ENCODE measurements around the gene DHRS12.
A peak's percentile ranks its signal among the peaks of the same experiment; 100 is the strongest.

The DHRS12 gene

GRCh38 chr13:51822106-51822815, 18.3 kb upstream of the DHRS12 start:
- peak overlapping the region; percentile 97 for H3K27ac ChIP-seq
- peaks cover 100% of the 10 kb centered on the region in 2 experiments for H3K4me1 ChIP-seq (ENCODE audit: control insufficient read depth in 1 of 2, insufficient read depth in 1 of 2, low read depth in 1 of 2, low read length in 1 of 2)
- H3K4me3 ChIP-seq (ENCODE audit: low read depth in 1 of 2, low read length in 1 of 2), result peak overlapping the region; percentile 51 to 56

DNA sequence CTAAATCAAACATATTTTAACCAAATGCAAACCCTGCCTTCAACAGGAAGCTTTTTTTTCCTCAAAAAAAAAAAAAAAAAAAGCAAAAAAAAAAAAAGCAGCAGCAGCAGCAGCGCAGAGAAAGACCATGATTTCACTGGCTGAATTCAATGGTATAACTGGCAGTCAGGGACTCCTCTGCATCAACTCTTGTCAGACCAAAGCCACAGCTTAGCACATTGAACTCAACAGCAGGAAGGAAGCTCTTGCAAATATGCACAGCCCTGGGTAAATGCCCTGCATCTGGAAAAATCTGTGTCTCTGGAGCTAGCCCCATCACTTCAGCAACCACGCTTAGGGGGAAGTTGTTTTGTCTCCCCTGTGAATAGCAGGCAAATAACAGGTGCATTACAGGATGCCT, 17.6 kb upstream of the DHRS12 start:
- no peak for TF ChIP-seq CTCF (IDR thresholded peaks at IDR 0.05)
- Histone ChIP-seq H3K27ac (peak overlapping the region; percentile 97), H3K4me3 (ENCODE audit: low read depth in 1 of 2, low read length in 1 of 2) (peak overlapping the region; percentile 51 to 56), H3K4me1 (ENCODE audit: control insufficient read depth in 1 of 2, insufficient read depth in 1 of 2, low read depth in 1 of 2, low read length in 1 of 2) (peaks cover 100% of the 10 kb centered on the region in 2 experiments), H3K36me3 (no peaks in the 10 kb centered on the region), H3K27me3 (no peaks in the 10 kb centered on the region), H3K9me3 (no peaks in the 10 kb centered on the region)

More at GRCh38 chr13:51822106-51822815, 18.3 kb upstream of the DHRS12 start:
- no peak for TF ChIP-seq CTCF (IDR thresholded peaks at IDR 0.05)
- Histone ChIP-seq H3K9me3 (no peaks in the 10 kb centered on the region), H3K36me3 (no peaks in the 10 kb centered on the region), H3K27me3 (no peaks in the 10 kb centered on the region)

- Histone ChIP-seq H3K9me3 (no peaks in the 10 kb centered on the region), H3K27ac (peak overlapping the region; percentile 97), H3K27me3 (no peaks in the 10 kb centered on the region), H3K4me1 (ENCODE audit: control insufficient read depth in 1 of 2, insufficient read depth in 1 of 2, low read depth in 1 of 2, low read length in 1 of 2) (peaks cover 100% of the 10 kb centered on the region in 2 experiments), H3K4me3 (ENCODE audit: low read depth in 1 of 2, low read length in 1 of 2) (no peak overlapping the region), H3K36me3 (no peaks in the 10 kb centered on the region)
- TF ChIP-seq CTCF (IDR thresholded peaks at IDR 0.05), result no peak
Observed at GRCh38 chr13:51820016-51820597, 16.1 kb upstream of the DHRS12 start.

DNA sequence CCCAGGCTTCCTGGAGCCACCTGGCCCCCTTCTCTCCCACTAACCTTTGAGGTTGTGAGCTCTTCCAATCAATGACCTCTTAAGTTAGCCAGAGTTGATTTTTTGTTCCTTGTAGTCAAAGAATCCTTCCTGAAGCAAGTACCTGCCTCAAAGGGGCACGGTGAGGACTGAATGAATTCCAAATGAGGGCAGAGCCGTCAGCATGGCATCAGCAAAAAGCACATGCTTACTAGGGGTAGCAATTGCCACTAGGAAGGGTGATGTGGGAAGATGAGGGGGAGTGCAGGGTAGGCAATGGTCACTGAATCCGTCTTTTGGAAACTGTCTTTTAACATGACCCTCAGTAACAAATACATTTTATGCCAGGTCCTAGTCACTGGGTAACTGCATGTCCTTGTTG, 15.6 kb upstream of the DHRS12 start:
- no peaks in the 10 kb centered on the region for H3K27me3 ChIP-seq
- H3K36me3 ChIP-seq, result no peaks in the 10 kb centered on the region
- H3K4me3 ChIP-seq (ENCODE audit: low read depth in 1 of 2, low read length in 1 of 2), result peak overlapping the region in 1 of 2 experiments; percentile 5
- H3K9me3 ChIP-seq, result no peaks in the 10 kb centered on the region
- peak overlapping the region; percentile 97 for H3K27ac ChIP-seq
- TF ChIP-seq CTCF (IDR thresholded peaks at IDR 0.05), result no peak
- peaks cover 100% of the 10 kb centered on the region in 2 experiments for H3K4me1 ChIP-seq (ENCODE audit: control insufficient read depth in 1 of 2, insufficient read depth in 1 of 2, low read depth in 1 of 2, low read length in 1 of 2)

DNA sequence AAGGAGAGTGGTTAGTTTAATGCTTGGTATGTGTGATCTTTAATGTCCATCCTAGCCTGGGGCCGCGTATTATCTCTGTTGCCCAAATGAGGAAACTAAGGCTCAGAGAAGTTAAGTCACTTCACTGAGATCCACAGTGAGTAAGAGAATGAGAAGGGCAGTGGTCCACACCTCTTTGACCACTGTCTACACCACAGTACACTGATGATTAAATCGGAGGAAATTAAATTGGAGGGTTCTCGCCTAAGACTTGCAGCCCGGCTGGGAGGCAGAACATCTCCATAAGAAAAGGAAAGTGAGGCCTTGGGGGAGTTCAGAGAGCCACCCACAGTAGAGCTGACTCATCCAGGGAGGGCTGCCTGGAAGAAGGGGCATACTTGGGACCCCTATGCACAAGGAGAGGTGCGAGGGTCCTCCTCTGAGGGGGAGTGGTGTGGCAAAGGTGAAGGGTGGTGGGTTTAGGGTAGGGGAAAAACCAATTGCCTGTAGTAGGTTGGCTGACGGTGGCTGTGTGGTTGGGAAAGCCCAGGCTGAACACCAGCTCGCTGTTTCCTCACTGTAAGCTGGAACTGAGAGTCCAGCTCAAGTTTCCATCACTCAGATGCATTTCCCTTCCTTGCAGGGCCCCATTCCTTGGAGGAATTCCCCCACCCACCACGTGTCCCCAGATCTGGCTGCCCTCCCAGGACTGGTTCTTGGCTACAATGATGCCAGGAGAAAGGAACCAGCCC, 15.0 kb upstream of the DHRS12 start:
- peak overlapping the region in 1 of 2 experiments; percentile 5 for H3K4me3 ChIP-seq (ENCODE audit: low read depth in 1 of 2, low read length in 1 of 2)
- no peaks in the 10 kb centered on the region for H3K27me3 ChIP-seq
- no peaks in the 10 kb centered on the region for H3K36me3 ChIP-seq
- no peak for TF ChIP-seq CTCF (IDR thresholded peaks at IDR 0.05)
- H3K9me3 ChIP-seq, result no peaks in the 10 kb centered on the region
- H3K27ac ChIP-seq, result peak overlapping the region; percentile 97
- H3K4me1 ChIP-seq (ENCODE audit: control insufficient read depth in 1 of 2, insufficient read depth in 1 of 2, low read depth in 1 of 2, low read length in 1 of 2), result peaks cover 99 to 100% of the 10 kb centered on the region in 2 experiments

All from neutrophil (primary cell).